BJ (cell line): ENCODE data around the gene DENND5B. TPM values are rescaled to one million over a fixed set of nuclear protein-coding genes. Genes with fewer than 3 reads are reported as not detected.
"Not testable (repeated sequence)": the region's sequence is repeated elsewhere in the genome, so short reads cannot be mapped to it uniquely, and the experiment has no call there.

Experiments used
- CTCF ChIA-PET: fragments of 350-600 bp; formaldehyde crosslinking; extraction: SDS; loops from one replicate; lab custom pipeline; 2021; ENCODE audit warnings: antibody characterized with exemption, inconsistent platforms; lab: Yijun Ruan, JAX
- POLR2A ChIA-PET: fragments of 300-600 bp; sonication (Branson Sonifier 250); formaldehyde crosslinking; extraction: SDS; loops from one replicate; lab custom pipeline; 2021; ENCODE audit warnings: antibody characterized with exemption; lab: Charles Lee
- DNase-seq: peaks from one replicate; pipeline ENCODE4 v3.0.0-alpha.2; 2011; ENCODE audit warnings: low read depth
- H3K27me3 ChIP-seq: 2 replicates; pipeline ENCODE4 v1.6.0; 2011; ENCODE audit warnings: low read length; ENCODE audit not compliant: control insufficient read depth, insufficient read depth
- H3K36me3 ChIP-seq: 2 replicates; pipeline ENCODE4 v1.5.1; 2011; ENCODE audit warnings: low read length; ENCODE audit not compliant: control insufficient read depth, insufficient read depth
- H3K4me3 ChIP-seq: 2 replicates; pipeline ENCODE4 v1.5.1; 2011; ENCODE audit warnings: low read depth, mild to moderate bottlenecking, control low read depth, low read length
- CTCF ChIP-seq: IDR thresholded peaks from 2 replicates; pipeline ENCODE4 v1.5.1; 2011; ENCODE audit warnings: low read depth, mild to moderate bottlenecking, control low read depth, inconsistent platforms, low read length, moderate library complexity; ENCODE audit not compliant: insufficient read depth
- polyA plus RNA-seq: library from polyadenylated mRNA; depleted of rRNA; stranded (reverse); fragments of >200 nt; gene quantifications from 2 replicates; pipeline ENCODE4 v1.2.3, GENCODE V29; 2011

DENND5B gene
- polyA plus RNA-seq, 1 experiment = 5.4 TPM

- DNase-seq = no peak
- no peaks in the 10 kb centered on the region for H3K27me3 ChIP-seq
- no peak overlapping the region for H3K4me3 ChIP-seq
- no peaks in the 10 kb centered on the region for H3K36me3 ChIP-seq
- TF ChIP-seq CTCF = no peak
- CTCF ChIA-PET = no interaction called here
- POLR2A ChIA-PET = no interaction called here
Observed at GRCh38 chr12:31620311-31620710, 29.4 kb upstream of the DENND5B start.

- no peak for DNase-seq
Observed at GRCh38 chr12:31618228-31619025, 27.5 kb upstream of the DENND5B start.

GRCh38 chr12:31612819-31613218 is 21.9 kb upstream of the DENND5B start:
- CTCF ChIA-PET = interaction anchor here (0.5 kb wide), 1 partner anchor 287 kb away, joined by 3 read pairs; the partner anchor contains the start of gene SINHCAF
- DNase-seq = no peak
- TF ChIP-seq CTCF = no peak
- no peaks in the 10 kb centered on the region for H3K36me3 ChIP-seq
- H3K4me3 ChIP-seq = no peak overlapping the region
- no peaks in the 10 kb centered on the region; the same call in 1 of the 2 replicates for H3K27me3 ChIP-seq
- POLR2A ChIA-PET = no interaction called here

More at GRCh38 chr12:31618228-31619025, 27.5 kb upstream of the DENND5B start:
- CTCF ChIA-PET = no interaction called here
- Histone ChIP-seq H3K36me3 (no peaks in the 10 kb centered on the region), H3K4me3 (no peak overlapping the region), H3K27me3 (no peaks in the 10 kb centered on the region)
- TF ChIP-seq CTCF = no peak
- POLR2A ChIA-PET = no interaction called here

- CTCF ChIA-PET, POLR2A ChIA-PET, DNase-seq, H3K27me3 ChIP-seq, H3K4me3 ChIP-seq, H3K36me3 ChIP-seq: not testable (repeated sequence)
Observed at GRCh38 chr12:31608299-31608698, 17.4 kb upstream of the DENND5B start.

- ChIA-PET CTCF (interaction anchor here (0.7 kb wide), 1 partner anchor 38 kb away, joined by 3 read pairs; no protein-coding TSS in a partner anchor), POLR2A (no interaction called here)
- no peak for TF ChIP-seq CTCF
- no peak for DNase-seq
- Histone ChIP-seq H3K27me3 (no peaks in the 10 kb centered on the region), H3K36me3 (no peaks in the 10 kb centered on the region), H3K4me3 (no peak overlapping the region)
Observed at GRCh38 chr12:31605531-31605930, 14.6 kb upstream of the DENND5B start.

- ChIA-PET POLR2A (no interaction called here), CTCF (no interaction called here)
- no peak for TF ChIP-seq CTCF
- DNase-seq = no peak
- H3K4me3 ChIP-seq = no peak overlapping the region
- no peaks in the 10 kb centered on the region for H3K27me3 ChIP-seq
- H3K36me3 ChIP-seq = no peaks in the 10 kb centered on the region
Observed at GRCh38 chr12:31603546-31604009, 12.6 kb upstream of the DENND5B start.
